NCI-H1048 (cell line): Measurements from ENCODE around the gene NFASC.

Source experiments
- DNase-seq: peaks from one replicate; lab custom pipeline; 2025; lab: John Stamatoyannopoulos, UW

Gene NFASC

GRCh38 chr1:205009670-205010069 is 139.0 kb downstream of the NFASC start:
- DNase-seq = no peak

DNA sequence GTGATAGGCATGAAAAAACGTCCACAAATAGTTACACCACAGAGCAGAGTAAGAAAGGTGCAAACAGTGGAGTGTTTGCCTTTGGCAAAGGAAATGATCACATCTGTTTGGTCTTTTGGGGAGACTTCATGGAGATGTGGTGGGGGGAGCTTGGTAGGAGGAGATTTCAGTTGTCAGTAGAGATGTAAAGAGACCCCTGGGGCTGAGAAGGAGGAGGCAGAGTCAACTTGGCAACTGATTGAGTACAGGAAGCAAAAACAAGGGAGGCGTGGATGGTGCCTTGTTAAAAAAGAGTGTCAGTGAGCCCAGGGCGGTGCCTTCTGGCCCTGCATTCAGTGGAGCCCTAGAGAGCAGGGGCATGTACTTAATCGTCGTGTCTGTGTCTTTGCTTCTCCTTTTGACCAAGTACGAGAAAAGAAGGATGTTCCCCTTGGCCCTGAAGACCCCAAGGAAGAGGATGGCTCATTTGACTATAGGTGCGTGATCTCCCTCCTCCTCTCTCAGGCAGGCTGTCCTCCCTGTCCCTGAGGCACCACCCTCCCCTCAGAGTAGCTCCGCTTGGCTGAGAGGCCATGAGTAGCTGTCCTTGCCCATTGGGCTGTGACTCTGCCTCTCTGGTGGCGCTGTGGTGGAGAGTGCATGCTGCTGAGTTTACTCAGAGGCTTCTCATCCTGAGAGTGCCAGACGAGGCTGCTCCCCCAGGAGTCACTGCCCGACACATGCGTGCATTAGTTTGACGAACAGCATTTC is 141.9 kb downstream of the NFASC start:
- no peak for DNase-seq

DNA sequence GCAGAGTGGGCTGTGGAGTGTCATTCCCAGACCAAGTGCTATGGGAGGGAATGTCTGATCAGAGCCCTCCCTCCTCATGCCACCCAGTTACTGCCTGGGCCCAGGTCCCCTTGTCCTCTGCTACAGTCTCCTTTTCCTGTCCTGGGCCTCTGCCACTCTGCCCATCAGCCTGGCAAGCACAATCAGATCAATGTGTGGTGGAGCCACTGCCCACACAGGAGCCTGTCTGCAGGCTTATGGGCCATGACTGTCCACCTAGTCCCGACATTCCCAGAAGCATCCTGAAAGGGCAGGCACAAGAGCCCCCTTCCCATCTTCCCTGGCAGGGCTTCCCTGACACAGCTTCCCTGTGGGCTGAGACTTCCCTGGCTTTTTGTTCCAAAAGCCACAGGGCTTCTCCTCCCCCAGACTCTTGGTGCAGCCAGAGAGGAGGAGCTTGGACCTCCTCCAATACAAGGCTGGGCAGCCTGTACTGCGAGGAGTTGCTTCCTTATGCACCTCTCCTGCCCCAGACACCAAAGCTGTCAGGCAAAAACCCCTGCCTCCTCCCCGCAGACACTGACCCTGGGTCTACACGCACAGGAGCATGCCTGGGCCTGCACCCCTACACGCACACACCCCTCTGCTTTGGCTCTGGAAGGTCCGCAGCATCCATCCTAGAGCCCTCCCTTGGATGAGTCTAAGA is 143.2 kb downstream of the NFASC start:
- no peak for DNase-seq

DNA sequence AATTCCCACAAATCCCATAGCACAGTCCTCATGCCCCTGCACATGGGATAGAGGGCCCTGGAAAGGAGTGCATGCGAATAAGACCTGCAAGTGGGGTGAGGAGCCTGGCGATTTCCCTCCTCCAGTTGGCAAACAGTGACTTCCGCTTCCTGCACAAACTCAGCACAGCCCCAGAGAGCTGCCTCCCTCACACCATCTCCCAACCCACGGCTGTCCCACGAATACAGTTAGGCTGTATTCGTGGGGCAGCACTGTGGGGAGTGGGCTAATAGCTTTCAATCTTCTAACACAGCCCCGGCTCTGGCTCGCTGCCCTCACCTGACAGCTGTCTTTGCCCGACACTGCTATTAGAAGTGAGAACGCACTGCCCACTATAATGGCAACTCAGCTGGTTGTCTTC is 144.1 kb downstream of the NFASC start:
- DNase-seq = no peak

GRCh38 chr1:205015241-205015640 is 144.6 kb downstream of the NFASC start:
- DNase-seq = no peak

DNA sequence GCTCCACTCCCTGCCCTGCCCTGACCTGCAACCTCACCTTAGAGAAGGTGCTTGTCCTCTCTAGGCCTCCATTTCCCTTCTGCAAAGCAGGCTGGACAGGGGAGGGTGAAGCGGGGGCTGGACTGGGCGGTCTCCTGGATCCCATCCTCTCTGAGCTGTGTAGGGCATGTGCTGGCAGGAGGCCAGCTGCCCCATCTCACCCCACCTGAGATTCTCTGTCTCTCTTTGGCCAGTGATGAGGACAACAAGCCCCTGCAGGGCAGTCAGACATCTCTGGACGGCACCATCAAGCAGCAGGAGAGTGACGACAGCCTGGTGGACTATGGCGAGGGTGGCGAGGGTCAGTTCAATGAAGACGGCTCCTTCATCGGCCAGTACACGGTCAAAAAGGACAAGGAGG is 145.4 kb downstream of the NFASC start:
- no peak for DNase-seq

DNA sequence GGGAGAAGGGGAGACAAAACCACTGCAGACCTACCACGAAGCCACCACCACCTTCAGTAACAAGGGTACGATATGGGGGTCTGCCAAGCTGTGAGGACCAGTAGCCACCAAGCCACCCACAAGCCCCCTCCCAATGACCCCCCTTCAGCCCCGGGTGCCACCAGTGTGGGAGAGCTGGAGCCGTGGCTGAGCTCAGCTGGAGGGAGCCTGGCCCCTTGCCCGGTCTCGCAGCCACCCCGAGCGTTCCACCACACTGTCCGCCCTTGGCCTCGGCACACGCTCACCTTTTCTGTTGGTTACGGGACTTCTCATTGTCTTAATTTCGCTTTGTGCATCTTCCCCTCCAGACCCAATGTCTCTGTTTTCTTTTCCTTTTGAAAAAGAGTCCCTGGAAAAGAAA is 145.9 kb downstream of the NFASC start:
- DNase-seq = no peak

- DNase-seq = no peak
Observed at GRCh38 chr1:205017001-205017400, 146.3 kb downstream of the NFASC start.

- DNase-seq = no peak
Observed at GRCh38 chr1:205017766-205018165, 147.1 kb downstream of the NFASC start.

DNA sequence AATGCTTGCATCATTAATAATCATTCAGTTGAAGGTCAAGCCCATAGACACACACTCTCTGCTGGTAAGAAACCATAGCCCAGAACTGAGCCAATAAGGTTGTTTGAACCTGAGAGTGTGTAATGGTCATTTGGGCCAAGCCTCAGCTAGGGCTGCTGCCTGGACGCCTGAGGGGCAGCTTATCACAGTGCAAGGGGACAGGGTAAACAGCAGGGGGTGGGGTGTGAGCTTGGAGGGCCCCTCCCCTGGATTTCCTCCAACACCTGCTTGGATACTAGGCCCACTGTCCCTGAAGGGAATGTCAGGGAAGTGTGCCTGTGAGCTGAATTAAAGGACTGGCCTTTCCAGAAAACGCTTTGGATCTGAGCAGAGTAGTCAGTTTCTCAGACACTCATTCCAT is 147.7 kb downstream of the NFASC start:
- no peak for DNase-seq

DNA sequence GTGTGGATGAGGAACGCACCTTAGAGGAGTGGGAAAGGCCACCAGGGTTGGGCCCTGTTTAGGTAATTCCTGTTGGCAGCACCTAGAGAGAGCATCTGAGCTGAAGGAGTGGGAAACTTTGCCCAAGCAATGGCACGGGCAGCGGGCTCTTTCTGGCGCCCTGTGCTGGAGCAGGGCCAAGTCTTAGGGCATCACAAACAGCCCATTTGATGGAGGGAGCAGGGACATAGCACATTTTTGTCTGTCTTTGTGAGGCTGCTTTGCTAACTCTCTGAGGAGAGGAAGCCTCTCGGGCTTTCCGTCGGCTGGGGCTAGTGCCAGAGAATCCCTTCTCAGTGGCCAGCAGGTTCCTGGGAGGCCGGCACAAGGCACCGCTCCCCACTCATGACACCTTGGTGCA is 149.8 kb downstream of the NFASC start:
- no peak for DNase-seq

GRCh38 chr1:205024679-205025078 is 154.0 kb downstream of the NFASC start:
- no peak for DNase-seq

- DNase-seq = no peak
Observed at GRCh38 chr1:205025239-205025638, 154.6 kb downstream of the NFASC start.

DNA sequence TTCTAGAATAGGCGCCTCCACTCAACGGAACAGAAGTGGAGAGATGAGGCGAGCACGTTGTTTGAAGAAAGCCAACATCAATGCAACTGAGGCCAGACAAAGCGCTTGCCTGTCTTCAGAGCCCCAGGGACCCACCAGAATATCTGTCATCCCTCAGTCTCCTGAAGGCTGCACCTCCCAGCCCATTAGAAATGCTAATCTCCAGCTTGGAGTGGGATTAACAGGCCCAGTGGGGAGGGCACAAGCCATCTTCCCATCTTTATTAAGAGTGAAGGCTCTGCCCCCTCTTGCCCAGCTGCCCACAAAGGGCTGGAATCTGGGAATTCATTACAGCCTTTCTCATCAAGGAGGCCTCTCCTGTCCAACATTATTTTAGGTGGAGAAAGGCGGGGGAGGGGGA is 155.5 kb downstream of the NFASC start:
- no peak for DNase-seq

DNA sequence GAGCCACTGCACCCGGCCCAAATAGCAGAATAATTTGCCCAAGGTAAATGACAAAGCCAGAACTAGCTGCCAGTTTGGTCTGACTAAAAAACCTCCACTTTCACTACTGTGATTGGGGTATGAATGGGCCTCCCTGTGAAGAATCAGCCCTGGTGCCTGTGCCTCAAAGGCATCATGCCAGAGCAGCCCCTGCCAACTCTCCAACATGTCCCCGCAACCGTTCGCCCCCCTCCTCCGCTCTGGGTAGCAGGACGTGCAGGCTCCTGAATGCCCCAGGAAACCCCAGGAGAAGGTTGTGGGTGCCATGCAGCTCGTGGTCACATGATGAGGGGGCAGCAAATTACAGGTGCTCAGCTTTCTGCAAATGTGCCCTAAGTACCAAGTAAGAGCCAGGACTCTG is 157.7 kb downstream of the NFASC start:
- DNase-seq = no peak

GRCh38 chr1:205028924-205029323 is 158.3 kb downstream of the NFASC start:
- no peak for DNase-seq

DNA sequence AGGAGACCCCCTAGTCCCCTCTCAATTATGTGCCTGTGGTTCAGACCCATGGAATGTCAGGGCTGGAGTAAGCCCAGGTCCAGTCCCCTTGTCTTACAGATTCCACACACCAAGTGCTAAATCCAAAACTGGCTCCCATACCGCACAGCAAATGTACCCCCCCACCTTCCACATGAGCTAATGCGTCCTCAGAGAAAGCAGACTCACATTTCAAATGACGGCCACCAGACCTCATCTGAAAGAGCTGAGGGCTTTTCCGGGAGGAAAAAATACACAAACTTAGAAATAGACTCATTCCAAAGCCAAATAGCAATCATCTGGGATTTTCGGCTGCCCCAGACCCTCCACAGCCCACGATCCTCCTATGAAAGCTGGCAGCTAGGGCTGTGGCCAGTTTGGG is 159.6 kb downstream of the NFASC start:
- no peak for DNase-seq

- no peak for DNase-seq
Observed at GRCh38 chr1:205030896-205031295, 160.2 kb downstream of the NFASC start.

- no peak for DNase-seq
Observed at GRCh38 chr1:205032508-205032907, 161.8 kb downstream of the NFASC start.

GRCh38 chr1:205037539-205037938 is 166.9 kb downstream of the NFASC start:
- no peak for DNase-seq

- DNase-seq = no peak
Observed at GRCh38 chr1:205038132-205038786, 167.6 kb downstream of the NFASC start.

DNA sequence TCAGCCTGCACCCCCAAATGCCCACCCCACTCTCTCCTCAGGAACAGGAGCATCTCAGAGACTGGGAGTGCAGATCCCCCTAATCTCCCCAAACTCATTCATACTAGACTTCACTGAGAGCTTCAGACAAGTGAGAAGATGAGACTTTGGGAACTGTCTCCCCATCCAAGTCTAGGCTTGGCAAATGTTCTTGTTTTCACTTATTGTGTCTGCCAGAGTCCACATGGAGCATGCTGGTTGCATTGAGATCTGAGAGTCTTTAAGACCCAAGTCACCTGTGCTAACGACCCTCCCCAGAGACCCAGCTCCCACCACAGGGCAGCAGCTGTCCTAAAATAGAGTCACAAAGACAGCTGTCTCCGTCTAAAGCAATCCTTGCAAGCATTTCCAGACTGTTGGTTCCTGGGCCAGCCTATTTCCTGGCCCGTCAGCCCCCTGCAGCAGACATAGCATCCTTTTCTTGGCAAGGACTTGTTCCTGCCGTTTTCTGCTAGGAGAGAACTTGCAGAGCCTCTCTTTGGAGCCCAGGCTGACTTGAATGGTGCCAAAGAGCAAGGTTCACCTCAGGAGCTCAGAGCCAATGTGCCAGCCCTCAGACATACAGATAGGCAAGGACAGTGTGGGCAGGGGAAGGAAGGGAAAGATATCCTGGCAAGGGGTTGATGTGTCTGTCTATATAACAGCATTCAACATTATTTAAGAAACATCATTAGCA is 170.5 kb downstream of the NFASC start:
- no peak for DNase-seq
